Measurements from ENCODE around the gene WIF1. TPM values are rescaled to one million over a fixed set of nuclear protein-coding genes. Genes with fewer than 3 reads are reported as not detected.

WIF1 gene
- total and polyA plus RNA-seq, 2 donors (not counting 1 experiment from before 2014, with no cell fraction given), result under 0.01 to 0.02 TPM

DNA sequence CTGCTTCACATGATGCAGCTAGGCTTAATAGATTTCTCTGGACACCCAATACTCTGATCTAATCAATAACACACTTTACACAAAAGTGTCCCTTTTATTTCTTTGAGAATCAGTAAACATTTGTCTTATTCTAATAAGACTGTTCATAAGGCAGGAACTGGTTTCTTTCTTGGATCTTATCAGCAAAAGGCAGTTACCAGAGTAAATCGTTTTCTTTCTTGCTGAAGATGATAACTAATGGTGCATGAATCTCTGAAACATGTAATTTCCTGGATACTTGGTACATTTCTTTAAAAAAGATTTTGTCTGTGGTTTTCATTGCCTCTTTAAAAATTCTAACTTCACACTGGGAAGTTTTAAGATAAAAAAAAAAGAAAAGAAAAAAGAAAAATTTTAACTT, 39.6 kb downstream of the WIF1 start:
- no peaks in the 10 kb centered on the region for H3K4me1 ChIP-seq (ENCODE audit: control insufficient read depth, extremely low read depth, insufficient read depth, low read length)
- no peaks in the 10 kb centered on the region for H3K36me3 ChIP-seq (ENCODE audit: control insufficient read depth, insufficient read depth, low read length)
- no peak overlapping the region for H3K27ac ChIP-seq (ENCODE audit: insufficient read depth, low read length)
- no peak overlapping the region for H2AFZ ChIP-seq (ENCODE audit: low read length)
- H3K9ac ChIP-seq (ENCODE audit: insufficient read depth, low read length), result no peak overlapping the region
- DNase-seq (ENCODE audit: low read depth in 2 of 2), result no peak
- no peak overlapping the region for H3K4me2 ChIP-seq (ENCODE audit: extremely low read depth, insufficient read depth, low read length)
- H3K79me2 ChIP-seq (ENCODE audit: control insufficient read depth, insufficient read depth, low read length), result no peaks in the 10 kb centered on the region
- H3K27me3 ChIP-seq (ENCODE audit: control insufficient read depth, insufficient read depth, low read length), result peaks cover 3% of the 10 kb centered on the region
- H3K9me3 ChIP-seq (ENCODE audit: control insufficient read depth, insufficient read depth, low read depth, low read length), result no peaks in the 10 kb centered on the region
- TF ChIP-seq, protein P1, sequence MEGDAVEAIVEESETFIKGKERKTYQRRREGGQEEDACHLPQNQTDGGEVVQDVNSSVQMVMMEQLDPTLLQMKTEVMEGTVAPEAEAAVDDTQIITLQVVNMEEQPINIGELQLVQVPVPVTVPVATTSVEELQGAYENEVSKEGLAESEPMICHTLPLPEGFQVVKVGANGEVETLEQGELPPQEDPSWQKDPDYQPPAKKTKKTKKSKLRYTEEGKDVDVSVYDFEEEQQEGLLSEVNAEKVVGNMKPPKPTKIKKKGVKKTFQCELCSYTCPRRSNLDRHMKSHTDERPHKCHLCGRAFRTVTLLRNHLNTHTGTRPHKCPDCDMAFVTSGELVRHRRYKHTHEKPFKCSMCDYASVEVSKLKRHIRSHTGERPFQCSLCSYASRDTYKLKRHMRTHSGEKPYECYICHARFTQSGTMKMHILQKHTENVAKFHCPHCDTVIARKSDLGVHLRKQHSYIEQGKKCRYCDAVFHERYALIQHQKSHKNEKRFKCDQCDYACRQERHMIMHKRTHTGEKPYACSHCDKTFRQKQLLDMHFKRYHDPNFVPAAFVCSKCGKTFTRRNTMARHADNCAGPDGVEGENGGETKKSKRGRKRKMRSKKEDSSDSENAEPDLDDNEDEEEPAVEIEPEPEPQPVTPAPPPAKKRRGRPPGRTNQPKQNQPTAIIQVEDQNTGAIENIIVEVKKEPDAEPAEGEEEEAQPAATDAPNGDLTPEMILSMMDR (conservative IDR thresholded peaks at IDR 0.05 in 1 of 2, IDR thresholded peaks at IDR 0.05 in 1 of 2; ENCODE audit: low read depth in 1 of 2, low read length in 2 of 2), result no peak
- no peak overlapping the region for H3K4me3 ChIP-seq (replicated peaks in 1 of 4; ENCODE audit: control extremely low read depth in 1 of 4, insufficient read depth in 1 of 4, low read depth in 3 of 4, low read length in 4 of 4)
- H4K20me1 ChIP-seq (ENCODE audit: control insufficient read depth, extremely low read depth, insufficient read depth, low read length), result no peaks in the 10 kb centered on the region

GRCh38 chr12:65074932-65075331, 46.2 kb downstream of the WIF1 start:
- Histone ChIP-seq H4K20me1 (ENCODE audit: control insufficient read depth, extremely low read depth, insufficient read depth, low read length) (no peaks in the 10 kb centered on the region), H3K9me3 (ENCODE audit: control insufficient read depth, insufficient read depth, low read depth, low read length) (no peaks in the 10 kb centered on the region), H3K9ac (ENCODE audit: insufficient read depth, low read length) (no peak overlapping the region), H3K27ac (ENCODE audit: insufficient read depth, low read length) (no peak overlapping the region), H3K4me1 (ENCODE audit: control insufficient read depth, extremely low read depth, insufficient read depth, low read length) (no peaks in the 10 kb centered on the region), H3K79me2 (ENCODE audit: control insufficient read depth, insufficient read depth, low read length) (no peaks in the 10 kb centered on the region), H3K4me2 (ENCODE audit: extremely low read depth, insufficient read depth, low read length) (no peak overlapping the region), H3K4me3 (replicated peaks in 1 of 4; ENCODE audit: control extremely low read depth in 1 of 4, insufficient read depth in 1 of 4, low read depth in 3 of 4, low read length in 4 of 4) (no peak overlapping the region), H3K36me3 (ENCODE audit: control insufficient read depth, insufficient read depth, low read length) (no peaks in the 10 kb centered on the region), H3K27me3 (ENCODE audit: control insufficient read depth, insufficient read depth, low read length) (no peaks in the 10 kb centered on the region), H2AFZ (ENCODE audit: low read length) (no peak overlapping the region)
- DNase-seq (ENCODE audit: low read depth in 2 of 2), result no peak
- TF ChIP-seq, protein P1 (conservative IDR thresholded peaks at IDR 0.05 in 1 of 2, IDR thresholded peaks at IDR 0.05 in 1 of 2; ENCODE audit: low read depth in 1 of 2, low read length in 2 of 2), result no peak

DNA sequence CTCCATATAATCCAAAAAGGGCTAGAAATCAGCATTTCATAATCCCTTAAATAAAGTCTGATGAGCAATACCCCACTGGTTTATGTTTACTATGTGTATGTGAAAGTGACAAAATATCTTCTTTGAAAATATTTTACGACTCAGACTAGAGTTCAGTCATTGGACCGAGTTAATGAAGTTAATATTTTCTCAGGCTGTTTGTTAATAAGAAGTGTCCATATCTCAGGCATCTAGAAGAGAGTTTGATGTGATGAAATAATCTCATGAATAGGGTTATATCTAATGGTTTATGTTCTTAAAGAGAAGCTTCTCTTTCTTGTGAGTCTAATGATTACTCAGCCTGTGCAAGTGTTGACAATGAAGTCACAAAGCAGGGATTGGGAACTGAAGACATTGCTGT, 51.8 kb downstream of the WIF1 start:
- Histone ChIP-seq H3K27me3 (ENCODE audit: control insufficient read depth, insufficient read depth, low read length) (no peaks in the 10 kb centered on the region), H3K27ac (ENCODE audit: insufficient read depth, low read length) (no peak overlapping the region), H3K9ac (ENCODE audit: insufficient read depth, low read length) (no peak overlapping the region), H3K4me1 (ENCODE audit: control insufficient read depth, extremely low read depth, insufficient read depth, low read length) (no peaks in the 10 kb centered on the region), H3K9me3 (ENCODE audit: control insufficient read depth, insufficient read depth, low read depth, low read length) (no peaks in the 10 kb centered on the region), H3K4me3 (replicated peaks in 1 of 4; ENCODE audit: control extremely low read depth in 1 of 4, insufficient read depth in 1 of 4, low read depth in 3 of 4, low read length in 4 of 4) (no peak overlapping the region), H4K20me1 (ENCODE audit: control insufficient read depth, extremely low read depth, insufficient read depth, low read length) (no peaks in the 10 kb centered on the region), H3K36me3 (ENCODE audit: control insufficient read depth, insufficient read depth, low read length) (no peaks in the 10 kb centered on the region), H2AFZ (ENCODE audit: low read length) (no peak overlapping the region), H3K4me2 (ENCODE audit: extremely low read depth, insufficient read depth, low read length) (no peak overlapping the region), H3K79me2 (ENCODE audit: control insufficient read depth, insufficient read depth, low read length) (no peaks in the 10 kb centered on the region)
- no peak for DNase-seq (ENCODE audit: low read depth in 2 of 2)
- no peak for TF ChIP-seq EZH2 (IDR thresholded peaks at IDR 0.05; ENCODE audit: low read length, missing control alignments)
- TF ChIP-seq, protein P1 (conservative IDR thresholded peaks at IDR 0.05 in 1 of 2, IDR thresholded peaks at IDR 0.05 in 1 of 2; ENCODE audit: low read depth in 1 of 2, low read length in 2 of 2), result no peak

Data from fibroblast of lung (primary cell).